Parathyroid adenoma (tissue), 2 donors: ENCODE data around the gene CPA1.

ENCODE experiments used
- H2AFZ ChIP-seq: fragments of 300-600 bp; sonication (generic); one replicate; pipeline ENCODE4 v1.7.0; 2017; ENCODE audit warnings: antibody characterized with exemption, mild to moderate bottlenecking
- H3K27ac ChIP-seq: fragments of 300-600 bp; sonication (generic); one replicate; pipeline ENCODE4 v1.7.0; 2017
- H3K27me3 ChIP-seq: fragments of 300-600 bp; sonication (generic); one replicate; pipeline ENCODE4 v1.7.0; 2017; ENCODE audit warnings: low read length; ENCODE audit not compliant: control insufficient read depth, insufficient read depth
- H3K36me3 ChIP-seq: fragments of 300-600 bp; sonication (generic); one replicate; pipeline ENCODE4 v1.7.0; 2017; ENCODE audit warnings: low read length; ENCODE audit not compliant: control insufficient read depth, insufficient read depth
- H3K4me1 ChIP-seq: fragments of 300-600 bp; sonication (generic); one replicate; pipeline ENCODE4 v1.7.0; 2017; ENCODE audit warnings: control low read depth
- H3K4me2 ChIP-seq: fragments of 300-600 bp; sonication (generic); one replicate; pipeline ENCODE4 v1.7.0; 2017; ENCODE audit warnings: low read length
- H3K4me3 ChIP-seq: fragments of 300-600 bp; sonication (generic); one replicate; pipeline ENCODE4 v1.7.0; 2017; ENCODE audit warnings: low read depth, low read length
- H3K79me2 ChIP-seq: fragments of 300-600 bp; sonication (generic); one replicate; pipeline ENCODE4 v1.7.0; 2017; ENCODE audit warnings: control low read depth
- H3K9ac ChIP-seq: fragments of 300-600 bp; sonication (generic); one replicate; pipeline ENCODE4 v1.7.0; 2017; ENCODE audit warnings: mild to moderate bottlenecking
- H3K9me3 ChIP-seq: fragments of 300-600 bp; sonication (generic); one replicate; pipeline ENCODE4 v1.7.0; 2017; ENCODE audit warnings: low read length; ENCODE audit not compliant: control insufficient read depth
- CTCF ChIP-seq: fragments of 300-600 bp; sonication (generic); IDR thresholded peaks from one replicate; pipeline ENCODE4 v1.7.0; 2017; ENCODE audit warnings: antibody characterized with exemption, mild to moderate bottlenecking
- donor health status: primary hyperparathyroidism.

CPA1 gene

GRCh38 chr7:130425796-130426195 is 45.5 kb downstream of the CPA1 start:
- H3K79me2 ChIP-seq = no peaks in the 10 kb centered on the region
- no peak overlapping the region for H2AFZ ChIP-seq
- H3K27ac ChIP-seq = no peak overlapping the region
- no peaks in the 10 kb centered on the region for H3K9me3 ChIP-seq
- no peak overlapping the region for H3K9ac ChIP-seq
- no peaks in the 10 kb centered on the region for H3K36me3 ChIP-seq
- TF ChIP-seq CTCF = no peak
- no peak overlapping the region for H3K4me3 ChIP-seq
- H3K27me3 ChIP-seq = no peaks in the 10 kb centered on the region
- no peaks in the 10 kb centered on the region for H3K4me1 ChIP-seq
- H3K4me2 ChIP-seq = no peak overlapping the region

DNA sequence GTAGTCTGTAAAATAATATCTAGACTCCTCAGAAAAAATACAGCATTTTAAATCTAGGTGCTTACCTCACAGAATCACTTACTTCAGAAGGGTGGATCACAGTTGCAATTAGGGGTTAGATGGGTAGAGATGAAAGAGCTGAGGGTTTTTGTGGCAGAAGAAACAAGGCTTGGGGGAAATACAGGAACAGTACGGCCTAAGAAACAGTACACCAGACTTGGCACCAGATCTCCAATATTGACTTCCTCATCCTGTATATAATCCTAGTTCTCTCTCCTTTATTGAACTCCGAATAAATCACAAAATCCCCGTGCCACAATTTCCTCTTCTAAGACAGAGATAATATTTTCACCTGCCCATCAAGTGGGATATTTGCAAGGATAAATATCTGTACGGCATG is 46.3 kb downstream of the CPA1 start:
- Histone ChIP-seq H3K4me1 (no peaks in the 10 kb centered on the region), H3K9ac (no peak overlapping the region), H3K27ac (no peak overlapping the region), H3K79me2 (no peaks in the 10 kb centered on the region), H3K27me3 (no peaks in the 10 kb centered on the region), H3K4me2 (no peak overlapping the region), H3K4me3 (no peak overlapping the region), H3K36me3 (no peaks in the 10 kb centered on the region), H2AFZ (no peak overlapping the region), H3K9me3 (no peaks in the 10 kb centered on the region)
- no peak for TF ChIP-seq CTCF

DNA sequence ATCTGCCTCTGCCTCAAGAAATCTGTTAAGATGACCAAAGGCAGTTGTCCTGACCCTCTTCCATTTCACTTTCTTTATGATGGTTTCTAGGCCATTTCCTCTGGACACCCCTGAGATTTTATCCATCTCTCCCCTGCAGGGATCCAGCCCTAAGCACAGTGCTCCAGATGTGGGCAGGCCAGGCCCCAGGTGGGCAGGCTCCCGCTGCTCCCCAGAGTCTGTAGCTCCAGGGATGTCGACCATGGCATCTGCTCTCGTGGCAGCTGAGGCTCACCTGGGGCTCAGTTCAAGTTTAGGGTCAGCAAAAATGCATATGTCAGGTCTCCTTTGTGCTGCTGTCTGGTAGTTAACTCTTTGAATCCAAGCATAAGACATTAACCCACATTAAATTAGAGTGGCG is 48.7 kb downstream of the CPA1 start:
- TF ChIP-seq CTCF = no peak
- no peaks in the 10 kb centered on the region for H3K27me3 ChIP-seq
- H2AFZ ChIP-seq = no peak overlapping the region
- no peaks in the 10 kb centered on the region for H3K36me3 ChIP-seq
- H3K9me3 ChIP-seq = no peaks in the 10 kb centered on the region
- H3K4me2 ChIP-seq = no peak overlapping the region
- no peak overlapping the region for H3K4me3 ChIP-seq
- H3K79me2 ChIP-seq = no peaks in the 10 kb centered on the region
- H3K4me1 ChIP-seq = no peaks in the 10 kb centered on the region
- no peak overlapping the region for H3K27ac ChIP-seq
- no peak overlapping the region for H3K9ac ChIP-seq

- no peaks in the 10 kb centered on the region for H3K4me1 ChIP-seq
Observed at GRCh38 chr7:130430115-130430514, 49.8 kb downstream of the CPA1 start.

More at GRCh38 chr7:130430115-130430514, 49.8 kb downstream of the CPA1 start:
- no peaks in the 10 kb centered on the region for H3K9me3 ChIP-seq
- H3K27ac ChIP-seq = no peak overlapping the region
- H3K4me3 ChIP-seq = no peak overlapping the region
- no peaks in the 10 kb centered on the region for H3K27me3 ChIP-seq
- peak overlapping the region; percentile 22 for H3K4me2 ChIP-seq
- no peaks in the 10 kb centered on the region for H3K79me2 ChIP-seq
- no peaks in the 10 kb centered on the region for H3K36me3 ChIP-seq
- H2AFZ ChIP-seq = no peak overlapping the region
- TF ChIP-seq CTCF = no peak
- H3K9ac ChIP-seq = no peak overlapping the region
